ENCODE data around the gene PKN1.

DNA sequence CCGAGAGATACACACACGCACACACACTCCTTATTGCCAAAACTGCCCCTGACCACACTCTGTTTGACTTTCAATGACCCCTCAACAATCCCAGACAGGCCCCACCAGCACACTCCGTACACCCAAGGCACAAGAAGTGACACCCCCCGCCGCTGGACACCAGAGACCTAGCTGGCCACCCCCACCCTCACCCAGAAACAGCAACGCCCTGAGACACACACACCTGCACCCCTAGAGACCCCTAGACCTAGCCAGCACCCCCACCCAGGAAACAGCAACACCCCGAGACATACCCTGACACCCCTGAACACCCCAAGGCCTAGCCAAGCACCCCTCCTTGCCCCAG is 43.2 kb downstream of the PKN1 start:
- TF ChIP-seq POLR2A (IDR thresholded peaks at IDR 0.05): no peak
- TF ChIP-seq, protein P1, sequence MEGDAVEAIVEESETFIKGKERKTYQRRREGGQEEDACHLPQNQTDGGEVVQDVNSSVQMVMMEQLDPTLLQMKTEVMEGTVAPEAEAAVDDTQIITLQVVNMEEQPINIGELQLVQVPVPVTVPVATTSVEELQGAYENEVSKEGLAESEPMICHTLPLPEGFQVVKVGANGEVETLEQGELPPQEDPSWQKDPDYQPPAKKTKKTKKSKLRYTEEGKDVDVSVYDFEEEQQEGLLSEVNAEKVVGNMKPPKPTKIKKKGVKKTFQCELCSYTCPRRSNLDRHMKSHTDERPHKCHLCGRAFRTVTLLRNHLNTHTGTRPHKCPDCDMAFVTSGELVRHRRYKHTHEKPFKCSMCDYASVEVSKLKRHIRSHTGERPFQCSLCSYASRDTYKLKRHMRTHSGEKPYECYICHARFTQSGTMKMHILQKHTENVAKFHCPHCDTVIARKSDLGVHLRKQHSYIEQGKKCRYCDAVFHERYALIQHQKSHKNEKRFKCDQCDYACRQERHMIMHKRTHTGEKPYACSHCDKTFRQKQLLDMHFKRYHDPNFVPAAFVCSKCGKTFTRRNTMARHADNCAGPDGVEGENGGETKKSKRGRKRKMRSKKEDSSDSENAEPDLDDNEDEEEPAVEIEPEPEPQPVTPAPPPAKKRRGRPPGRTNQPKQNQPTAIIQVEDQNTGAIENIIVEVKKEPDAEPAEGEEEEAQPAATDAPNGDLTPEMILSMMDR (IDR thresholded peaks at IDR 0.05): no peak

All from right lobe of liver (tissue), 4 donors.